Measurements from ENCODE around the gene TCP11.

The TCP11 gene

GRCh38 chr6:35173427-35174087 is 32.4 kb upstream of the TCP11 start:
- in situ Hi-C loops (cut with MboI; ENCODE audit: low sequenced_read_pairs): no loop called here

GRCh38 chr6:35173044-35173426 is 31.9 kb upstream of the TCP11 start:
- in situ Hi-C loops (cut with MboI; ENCODE audit: low sequenced_read_pairs): no loop called here

- in situ Hi-C loops (cut with MboI; ENCODE audit: low sequenced_read_pairs): no loop called here
These were observed 29.8 kb upstream of the TCP11 start for GRCh38 chr6:35170891-35171290.

- in situ Hi-C loops (cut with MboI; ENCODE audit: low sequenced_read_pairs): no loop called here
These were observed 29.0 kb upstream of the TCP11 start for GRCh38 chr6:35170166-35170565.

- in situ Hi-C loops (cut with MboI; ENCODE audit: low sequenced_read_pairs): no loop called here
These were observed 27.3 kb upstream of the TCP11 start for GRCh38 chr6:35168461-35168861.

- in situ Hi-C loops (cut with MboI; ENCODE audit: low sequenced_read_pairs): no loop called here
These were observed 26.4 kb upstream of the TCP11 start for GRCh38 chr6:35167505-35167904.

GRCh38 chr6:35166520-35166919 is 25.4 kb upstream of the TCP11 start:
- in situ Hi-C loops (cut with MboI; ENCODE audit: low sequenced_read_pairs): no loop called here

GRCh38 chr6:35166116-35166515 is 25.0 kb upstream of the TCP11 start:
- in situ Hi-C loops (cut with MboI; ENCODE audit: low sequenced_read_pairs): no loop called here

GRCh38 chr6:35165630-35166071 is 24.5 kb upstream of the TCP11 start:
- in situ Hi-C loops (cut with MboI; ENCODE audit: low sequenced_read_pairs): no loop called here

GRCh38 chr6:35164868-35165267 is 23.7 kb upstream of the TCP11 start:
- in situ Hi-C loops (cut with MboI; ENCODE audit: low sequenced_read_pairs): no loop called here

- in situ Hi-C loops (cut with MboI; ENCODE audit: low sequenced_read_pairs): no loop called here
These were observed 23.1 kb upstream of the TCP11 start for GRCh38 chr6:35164277-35164676.

- in situ Hi-C loops (cut with MboI; ENCODE audit: low sequenced_read_pairs): no loop called here
These were observed 22.7 kb upstream of the TCP11 start for GRCh38 chr6:35163836-35164235.

- in situ Hi-C loops (cut with MboI; ENCODE audit: low sequenced_read_pairs): no loop called here
These were observed 20.9 kb upstream of the TCP11 start for GRCh38 chr6:35161776-35162607.

- in situ Hi-C loops (cut with MboI; ENCODE audit: low sequenced_read_pairs): no loop called here
These were observed 20.1 kb upstream of the TCP11 start for GRCh38 chr6:35161266-35161665.

GRCh38 chr6:35160642-35161041 is 19.5 kb upstream of the TCP11 start:
- in situ Hi-C loops (cut with MboI; ENCODE audit: low sequenced_read_pairs): no loop called here

GRCh38 chr6:35158520-35158919 is 17.4 kb upstream of the TCP11 start:
- in situ Hi-C loops (cut with MboI; ENCODE audit: low sequenced_read_pairs): no loop called here

- in situ Hi-C loops (cut with MboI; ENCODE audit: low sequenced_read_pairs): no loop called here
These were observed 13.8 kb upstream of the TCP11 start for GRCh38 chr6:35154947-35155346.

- in situ Hi-C loops (cut with MboI; ENCODE audit: low sequenced_read_pairs): no loop called here
These were observed 13.1 kb upstream of the TCP11 start for GRCh38 chr6:35154262-35154661.

GRCh38 chr6:35152067-35152707 is 11.0 kb upstream of the TCP11 start:
- in situ Hi-C loops (cut with MboI; ENCODE audit: low sequenced_read_pairs): no loop called here

- in situ Hi-C loops (cut with MboI; ENCODE audit: low sequenced_read_pairs): no loop called here
These were observed 10.3 kb upstream of the TCP11 start for GRCh38 chr6:35151466-35151865.

GRCh38 chr6:35149891-35150566 is 8.9 kb upstream of the TCP11 start:
- in situ Hi-C loops (cut with MboI; ENCODE audit: low sequenced_read_pairs): no loop called here
